Thyroid gland (tissue), 4 donors: ENCODE measurements around the gene APP. TPM values are rescaled to one million over a fixed set of nuclear protein-coding genes. Genes with fewer than 3 reads are reported as not detected.

Experiments used
- DNase-seq, 2 donors: peaks; one replicate each; pipeline ENCODE4 v3.0.0-alpha.2; 2019
- H3K27ac ChIP-seq, 3 donors: fragments of 200-600 bp; sonication (generic); 1 replicate in 2 of 3; 2 replicates in 1 of 3; pipeline ENCODE4 v1.5.1; 2016 to 2019; ENCODE audit warnings: mild to moderate bottlenecking in 1 of 3, moderate library complexity in 1 of 3
- H3K27me3 ChIP-seq: fragments of 200-600 bp; sonication (generic); one replicate; pipeline ENCODE4 v1.5.1; 2019
- H3K36me3 ChIP-seq, 2 donors: fragments of 200-600 bp; sonication (generic); one replicate each; pipeline ENCODE4 v1.5.1; 2016 to 2019
- H3K4me1 ChIP-seq, 2 donors: fragments of 200-600 bp; sonication (generic); one replicate each; pipeline ENCODE4 v1.5.1; 2017 to 2019
- H3K4me3 ChIP-seq, 3 donors: fragments of 200-600 bp; sonication (generic); replicated peaks in 1 of 3; 1 replicate in 2 of 3; 2 replicates in 1 of 3; pipeline ENCODE4 v1.5.1; 2016; ENCODE audit warnings: mild to moderate bottlenecking in 1 of 3
- H3K9me3 ChIP-seq: fragments of 200-600 bp; sonication (generic); one replicate; pipeline ENCODE4 v1.5.1; 2017
- POLR2A ChIP-seq, 2 donors: fragments of 450-650 bp; IDR thresholded peaks; one replicate each; pipeline ENCODE4 v1.6.1; 2017; ENCODE audit warnings: antibody characterized with exemption in 2 of 2, mild to moderate bottlenecking in 2 of 2, moderate library complexity in 1 of 2
- WGBS, 2 donors: methylation state at CpG; one replicate each; pipeline ENCODE4 v1.1.5; 2017; 5-methylcytosine and 5-hydroxymethylcytosine counted together
- intact Hi-C: fragments of 100-400 bp; cut with DNase I; formaldehyde crosslinking; loops from one replicate; pipeline ENCODE4 v1.15.1; 2023
- total RNA-seq, 4 donors: library from RNA; depleted of rRNA; stranded (reverse); fragments of >200 nt; gene quantifications; one replicate each; pipeline ENCODE4 v1.2.3, GENCODE V29; 2016
- TF ChIP-seq, protein P1 (sequence below), 6 experiments: fragments of 200-600 bp in 3 of 6; fragments of 450-650 bp in 3 of 6; sonication (generic) in 3 of 6; IDR thresholded peaks; one replicate each; pipeline ENCODE4 v1.5.1; 2016 to 2019; ENCODE audit warnings: antibody characterized with exemption in 6 of 6, mild to moderate bottlenecking in 2 of 6, inconsistent platforms in 1 of 6, moderate library complexity in 1 of 6

The APP gene
- total RNA-seq, 4 donors from 2014 or later: 513 to 716 (median 676) TPM

DNA sequence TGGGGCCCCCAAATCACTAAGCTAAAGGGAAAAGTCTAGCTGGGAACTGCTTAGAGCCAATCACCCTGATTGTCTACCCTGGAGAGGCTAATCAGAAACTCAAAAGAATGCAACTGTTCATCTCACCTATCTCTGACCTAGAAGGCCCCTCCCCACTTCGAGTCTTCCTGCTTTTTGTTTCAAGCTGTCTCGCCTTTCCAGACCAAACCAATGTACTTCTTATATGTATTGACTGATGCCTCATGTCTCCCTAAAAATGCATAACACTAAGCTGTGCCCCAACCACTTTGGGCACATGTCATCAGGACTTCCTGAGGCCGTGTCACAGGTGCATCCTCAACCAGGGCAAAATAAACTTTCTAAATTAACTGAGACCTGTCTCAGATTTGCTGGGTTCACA is 209.5 kb downstream of the APP start:
- intact Hi-C loops: no loop called here
- no peak overlapping the region for H3K4me3 ChIP-seq

DNA sequence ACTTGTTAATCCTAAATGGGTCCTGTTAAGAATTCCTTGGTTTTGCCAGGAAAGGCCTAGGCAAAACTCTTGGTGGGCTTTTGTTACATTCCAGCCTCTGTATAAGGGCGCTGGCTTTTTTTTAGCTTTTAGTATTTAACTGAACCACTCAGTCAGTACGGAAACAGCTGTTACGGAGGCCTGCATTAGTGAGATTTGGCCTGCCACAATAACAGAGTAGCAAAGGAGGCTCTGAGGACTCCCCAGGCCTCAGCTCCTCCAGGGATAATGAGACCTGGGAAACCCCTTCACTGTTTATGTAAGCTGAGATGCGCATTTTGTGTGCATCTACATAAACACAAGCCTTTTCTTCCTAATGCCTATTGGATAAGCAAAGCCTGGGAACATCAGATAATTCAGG is 210.2 kb downstream of the APP start:
- intact Hi-C loops: no loop called here
- DNase-seq: no peak
- Histone ChIP-seq H3K4me3 (no peak overlapping the region), H3K36me3 (no peaks in the 10 kb centered on the region), H3K9me3 (no peaks in the 10 kb centered on the region), H3K27me3 (no peaks in the 10 kb centered on the region), H3K27ac (no peak overlapping the region), H3K4me1 (peaks cover 0 to 20% of the 10 kb centered on the region in 2 donors)
- no peak for TF ChIP-seq POLR2A (IDR thresholded peaks at IDR 0.05)
- TF ChIP-seq, protein P1, sequence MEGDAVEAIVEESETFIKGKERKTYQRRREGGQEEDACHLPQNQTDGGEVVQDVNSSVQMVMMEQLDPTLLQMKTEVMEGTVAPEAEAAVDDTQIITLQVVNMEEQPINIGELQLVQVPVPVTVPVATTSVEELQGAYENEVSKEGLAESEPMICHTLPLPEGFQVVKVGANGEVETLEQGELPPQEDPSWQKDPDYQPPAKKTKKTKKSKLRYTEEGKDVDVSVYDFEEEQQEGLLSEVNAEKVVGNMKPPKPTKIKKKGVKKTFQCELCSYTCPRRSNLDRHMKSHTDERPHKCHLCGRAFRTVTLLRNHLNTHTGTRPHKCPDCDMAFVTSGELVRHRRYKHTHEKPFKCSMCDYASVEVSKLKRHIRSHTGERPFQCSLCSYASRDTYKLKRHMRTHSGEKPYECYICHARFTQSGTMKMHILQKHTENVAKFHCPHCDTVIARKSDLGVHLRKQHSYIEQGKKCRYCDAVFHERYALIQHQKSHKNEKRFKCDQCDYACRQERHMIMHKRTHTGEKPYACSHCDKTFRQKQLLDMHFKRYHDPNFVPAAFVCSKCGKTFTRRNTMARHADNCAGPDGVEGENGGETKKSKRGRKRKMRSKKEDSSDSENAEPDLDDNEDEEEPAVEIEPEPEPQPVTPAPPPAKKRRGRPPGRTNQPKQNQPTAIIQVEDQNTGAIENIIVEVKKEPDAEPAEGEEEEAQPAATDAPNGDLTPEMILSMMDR (IDR thresholded peaks at IDR 0.05): no peak
- WGBS, 2 donors: 96 to 100% methylated on average over 4 of the region's 4 CpGs

More for the DNA sequence above, 209.5 kb downstream of the APP start:
- Histone ChIP-seq H3K36me3 (no peaks in the 10 kb centered on the region), H3K9me3 (no peaks in the 10 kb centered on the region), H3K27me3 (no peaks in the 10 kb centered on the region), H3K27ac (no peak overlapping the region), H3K4me1 (peaks cover 0 to 20% of the 10 kb centered on the region in 2 donors)
- 52 to 58% methylated on average over 3 of the region's 3 CpGs for WGBS, 2 donors
- no peak for TF ChIP-seq POLR2A (IDR thresholded peaks at IDR 0.05)
- TF ChIP-seq, protein P1 (IDR thresholded peaks at IDR 0.05): no peak
- no peak for DNase-seq

DNA sequence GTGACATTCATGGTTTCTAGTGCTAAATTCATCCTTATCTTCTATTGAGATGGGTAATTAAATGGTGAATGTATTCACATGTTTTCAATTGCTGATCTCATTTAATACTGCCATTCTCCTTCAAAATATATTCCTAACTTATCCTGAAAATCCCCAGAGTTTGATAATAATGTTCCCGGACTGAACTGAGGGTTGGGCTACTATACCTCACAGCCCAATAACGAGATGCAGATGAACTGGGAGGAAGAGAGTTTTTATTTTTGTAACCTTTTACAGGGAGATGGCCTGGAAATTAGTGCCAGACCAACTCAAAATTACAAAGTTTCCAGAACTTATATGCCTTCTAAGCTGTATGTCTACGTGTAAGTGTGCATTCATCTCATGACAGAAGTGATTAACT is 210.8 kb downstream of the APP start:
- Histone ChIP-seq H3K4me3 (no peak overlapping the region), H3K4me1 (peaks cover 0 to 20% of the 10 kb centered on the region in 2 donors), H3K27ac (no peak overlapping the region), H3K9me3 (no peaks in the 10 kb centered on the region), H3K36me3 (no peaks in the 10 kb centered on the region), H3K27me3 (no peaks in the 10 kb centered on the region)
- TF ChIP-seq, protein P1 (IDR thresholded peaks at IDR 0.05): no peak
- no peak for TF ChIP-seq POLR2A (IDR thresholded peaks at IDR 0.05)
- no peak for DNase-seq
- intact Hi-C loops: no loop called here
- WGBS, 2 donors: 83 to 87% methylated on average over 3 of the region's 3 CpGs

DNA sequence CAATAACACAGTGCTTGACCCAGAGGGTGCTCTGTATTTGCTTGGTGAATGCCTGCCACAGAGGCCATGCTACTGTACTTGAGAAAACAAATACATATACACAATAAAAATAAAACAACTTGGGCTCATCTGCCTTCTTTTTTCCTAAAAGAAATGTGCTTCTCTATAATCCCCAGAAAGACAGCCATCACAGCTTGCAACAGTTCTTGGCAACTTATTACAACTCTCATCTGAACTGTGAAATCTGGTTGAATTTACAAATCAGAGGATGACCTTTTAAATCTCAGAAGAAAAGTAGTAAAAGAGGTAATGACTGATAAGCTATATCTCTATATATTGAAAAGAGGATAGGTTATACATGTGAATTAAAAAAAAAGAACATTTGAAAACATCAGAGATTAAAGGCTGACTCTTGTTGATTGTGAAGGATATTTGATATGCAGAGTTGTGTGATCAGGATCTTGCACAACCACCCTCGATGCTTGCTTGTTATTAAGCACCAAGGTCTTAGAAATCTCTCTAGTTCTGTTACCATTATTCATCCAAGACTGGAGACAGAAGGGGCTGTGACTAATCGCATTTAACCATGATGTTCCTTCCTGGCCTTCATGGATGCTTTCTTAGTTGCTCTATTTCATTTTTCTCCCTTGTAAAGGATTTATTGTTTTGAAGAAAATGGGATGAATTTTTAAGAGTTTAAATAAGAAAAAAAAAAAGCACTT is 213.4 kb downstream of the APP start:
- Histone ChIP-seq H3K4me3 (no peak overlapping the region), H3K27ac (no peak overlapping the region), H3K4me1 (peaks cover 0 to 12% of the 10 kb centered on the region in 2 donors), H3K9me3 (no peaks in the 10 kb centered on the region), H3K27me3 (no peaks in the 10 kb centered on the region), H3K36me3 (peaks cover 8 to 14% of the 10 kb centered on the region in 2 donors)
- intact Hi-C loops: no loop called here
- 63 to 81% methylated on average over 2 of the region's 2 CpGs for WGBS, 2 donors
- DNase-seq: no peak
- no peak for TF ChIP-seq POLR2A (IDR thresholded peaks at IDR 0.05)
- TF ChIP-seq, protein P1 (IDR thresholded peaks at IDR 0.05): no peak

DNA sequence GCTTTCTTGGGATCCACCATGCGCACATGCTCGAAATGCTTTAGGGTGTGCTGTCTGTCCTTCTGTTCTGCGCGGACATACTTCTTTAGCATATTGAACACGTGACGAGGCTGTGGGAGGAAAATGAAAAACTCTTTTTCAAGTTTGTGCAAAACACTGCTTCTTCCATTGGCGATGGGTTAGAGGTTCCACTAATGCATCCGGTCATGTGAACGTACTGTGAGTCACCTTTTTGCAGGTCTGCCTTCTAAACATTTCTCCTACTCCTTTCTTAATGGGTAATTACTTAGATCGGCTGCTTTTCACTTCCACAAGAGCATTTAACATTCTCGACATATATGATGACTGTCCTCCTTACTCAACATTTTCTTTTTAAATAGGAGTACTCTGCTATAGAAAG is 214.9 kb downstream of the APP start:
- 98 to 99% methylated on average over 11 of the region's 11 CpGs for WGBS, 2 donors
- DNase-seq: no peak
- intact Hi-C loops: no loop called here
- Histone ChIP-seq H3K4me3 (no peak overlapping the region), H3K4me1 (peaks cover 0 to 2% of the 10 kb centered on the region in 2 donors), H3K9me3 (no peaks in the 10 kb centered on the region), H3K36me3 (peaks cover 8 to 14% of the 10 kb centered on the region in 2 donors), H3K27ac (no peak overlapping the region), H3K27me3 (no peaks in the 10 kb centered on the region)
- TF ChIP-seq, protein P1 (IDR thresholded peaks at IDR 0.05): no peak
- TF ChIP-seq POLR2A (IDR thresholded peaks at IDR 0.05): no peak
